Measurements from ENCODE around the gene LCTL. TPM values are rescaled to one million over a fixed set of nuclear protein-coding genes. Genes with fewer than 3 reads are reported as not detected.

LCTL gene
- total and polyA plus RNA-seq, 8 donors, result not detected

DNA sequence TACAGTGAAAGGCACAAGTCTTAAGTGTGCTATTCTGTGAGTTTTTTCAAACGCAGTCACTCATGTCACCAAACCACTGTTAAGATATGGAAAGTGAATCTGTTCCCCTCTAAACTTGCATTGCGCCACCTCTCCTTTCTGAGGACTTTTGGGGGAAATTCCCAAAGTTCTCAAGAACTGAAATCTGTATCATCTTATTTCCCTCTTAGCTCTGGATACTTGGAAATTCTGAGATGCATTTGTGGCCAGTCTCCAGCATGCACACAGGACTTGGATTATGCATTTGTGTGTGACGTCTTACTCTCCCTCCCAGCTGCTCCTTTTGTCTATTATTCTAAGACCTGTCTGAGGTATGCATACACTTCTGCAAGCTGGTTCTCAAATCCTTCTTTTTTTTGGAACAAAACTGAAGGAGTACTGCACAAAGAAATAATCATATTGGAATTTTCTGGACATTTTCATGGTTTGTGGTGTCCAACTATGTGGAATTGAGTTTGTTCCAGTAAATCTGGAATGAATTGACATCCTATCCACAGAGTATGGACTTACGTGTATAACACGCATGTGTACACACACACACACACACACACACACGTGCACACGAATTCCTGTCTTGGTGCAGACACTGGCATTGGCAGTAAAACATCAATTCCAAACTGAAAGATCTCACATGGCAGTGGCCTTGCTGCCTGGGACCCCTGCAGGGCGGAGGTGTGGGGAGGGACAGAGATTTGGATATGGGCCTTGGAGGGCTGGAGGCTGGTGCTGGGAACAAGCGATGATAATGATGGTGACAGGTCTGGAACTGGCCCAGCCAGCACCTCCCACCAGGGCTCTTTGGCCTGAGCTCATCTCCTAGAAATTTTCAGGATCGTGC lies 8.2 kb upstream of the LCTL start:
- TF ChIP-seq, protein P1, sequence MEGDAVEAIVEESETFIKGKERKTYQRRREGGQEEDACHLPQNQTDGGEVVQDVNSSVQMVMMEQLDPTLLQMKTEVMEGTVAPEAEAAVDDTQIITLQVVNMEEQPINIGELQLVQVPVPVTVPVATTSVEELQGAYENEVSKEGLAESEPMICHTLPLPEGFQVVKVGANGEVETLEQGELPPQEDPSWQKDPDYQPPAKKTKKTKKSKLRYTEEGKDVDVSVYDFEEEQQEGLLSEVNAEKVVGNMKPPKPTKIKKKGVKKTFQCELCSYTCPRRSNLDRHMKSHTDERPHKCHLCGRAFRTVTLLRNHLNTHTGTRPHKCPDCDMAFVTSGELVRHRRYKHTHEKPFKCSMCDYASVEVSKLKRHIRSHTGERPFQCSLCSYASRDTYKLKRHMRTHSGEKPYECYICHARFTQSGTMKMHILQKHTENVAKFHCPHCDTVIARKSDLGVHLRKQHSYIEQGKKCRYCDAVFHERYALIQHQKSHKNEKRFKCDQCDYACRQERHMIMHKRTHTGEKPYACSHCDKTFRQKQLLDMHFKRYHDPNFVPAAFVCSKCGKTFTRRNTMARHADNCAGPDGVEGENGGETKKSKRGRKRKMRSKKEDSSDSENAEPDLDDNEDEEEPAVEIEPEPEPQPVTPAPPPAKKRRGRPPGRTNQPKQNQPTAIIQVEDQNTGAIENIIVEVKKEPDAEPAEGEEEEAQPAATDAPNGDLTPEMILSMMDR (IDR thresholded peaks at IDR 0.05), result no peak
- intact Hi-C loops (cut with DNase I), result no loop called here
- H3K4me3 ChIP-seq, result no peak overlapping the region
- DNase-seq, result peak in 1 of 6 donors; percentile 5
- 73 to 75% methylated on average over 10 of the region's 10 CpGs for WGBS, 2 donors
- H3K4me1 ChIP-seq, result no peaks in the 10 kb centered on the region
- no peaks in the 10 kb centered on the region for H3K36me3 ChIP-seq
- ATAC-seq, result no peak
- FAIRE-seq, result no peak
- no peaks in the 10 kb centered on the region for H3K9me3 ChIP-seq
- H3K27me3 ChIP-seq, result no peaks in the 10 kb centered on the region
- H3K27ac ChIP-seq, result no peak overlapping the region

DNA sequence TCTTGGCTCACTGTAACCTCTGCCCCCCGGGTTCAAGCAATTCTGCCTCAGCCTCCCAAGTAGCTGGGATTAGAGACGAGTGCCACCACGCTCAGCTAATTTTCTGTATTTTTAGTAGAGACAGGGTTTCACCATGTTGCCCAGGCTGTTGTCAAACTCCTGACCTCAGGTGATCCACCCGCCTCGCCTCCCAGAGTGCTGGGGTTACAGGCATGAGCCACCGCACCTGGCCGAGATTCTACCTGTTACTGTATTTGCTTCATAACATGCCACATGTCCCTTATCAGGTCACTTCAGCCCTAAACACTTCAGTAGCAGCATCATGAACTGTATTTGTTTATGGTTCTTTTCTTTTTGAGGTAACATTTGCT lies 7.5 kb upstream of the LCTL start:
- no peak overlapping the region for H3K27ac ChIP-seq
- TF ChIP-seq, protein P1 (IDR thresholded peaks at IDR 0.05), result no peak
- no peak for FAIRE-seq
- intact Hi-C loops (cut with DNase I), result no loop called here
- H3K4me1 ChIP-seq, result no peaks in the 10 kb centered on the region
- 85 to 94% methylated on average over 7 of the region's 7 CpGs for WGBS, 2 donors
- no peaks in the 10 kb centered on the region for H3K9me3 ChIP-seq
- no peaks in the 10 kb centered on the region for H3K27me3 ChIP-seq
- ATAC-seq, result no peak
- peak in 1 of 6 donors; percentile 30 for DNase-seq
- no peaks in the 10 kb centered on the region for H3K36me3 ChIP-seq
- H3K4me3 ChIP-seq, result no peak overlapping the region

DNA sequence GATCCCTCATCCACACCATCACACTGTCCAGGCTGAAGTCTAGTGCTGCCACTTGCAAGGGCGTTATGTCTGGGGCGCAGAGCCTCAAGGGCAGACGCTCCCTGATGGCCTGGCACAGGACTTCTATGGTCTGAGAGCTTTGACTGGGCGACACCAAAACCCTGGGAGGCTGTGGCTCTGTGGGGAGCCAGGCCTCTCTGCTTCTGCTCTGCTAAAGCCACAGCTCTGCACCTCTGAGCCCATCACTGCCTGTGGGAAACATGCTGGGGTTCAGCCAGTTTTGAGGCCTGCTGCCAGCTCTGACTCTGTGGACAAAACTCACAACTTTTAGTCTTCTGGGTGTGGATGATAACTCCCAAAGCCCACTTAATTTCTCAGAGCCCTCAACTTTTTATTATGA lies 6.3 kb upstream of the LCTL start:
- Histone ChIP-seq H3K36me3 (no peaks in the 10 kb centered on the region), H3K27ac (no peak overlapping the region), H3K4me3 (no peak overlapping the region), H3K4me1 (no peaks in the 10 kb centered on the region), H3K27me3 (no peaks in the 10 kb centered on the region), H3K9me3 (no peaks in the 10 kb centered on the region)
- DNase-seq (peak in 1 of 6 donors; percentile 19), ATAC-seq (no peak), FAIRE-seq (no peak)
- TF ChIP-seq, protein P1 (IDR thresholded peaks at IDR 0.05), result no peak
- WGBS, 2 donors, result 91 to 94% methylated on average over 4 of the region's 4 CpGs
- intact Hi-C loops (cut with DNase I), result no loop called here

DNA sequence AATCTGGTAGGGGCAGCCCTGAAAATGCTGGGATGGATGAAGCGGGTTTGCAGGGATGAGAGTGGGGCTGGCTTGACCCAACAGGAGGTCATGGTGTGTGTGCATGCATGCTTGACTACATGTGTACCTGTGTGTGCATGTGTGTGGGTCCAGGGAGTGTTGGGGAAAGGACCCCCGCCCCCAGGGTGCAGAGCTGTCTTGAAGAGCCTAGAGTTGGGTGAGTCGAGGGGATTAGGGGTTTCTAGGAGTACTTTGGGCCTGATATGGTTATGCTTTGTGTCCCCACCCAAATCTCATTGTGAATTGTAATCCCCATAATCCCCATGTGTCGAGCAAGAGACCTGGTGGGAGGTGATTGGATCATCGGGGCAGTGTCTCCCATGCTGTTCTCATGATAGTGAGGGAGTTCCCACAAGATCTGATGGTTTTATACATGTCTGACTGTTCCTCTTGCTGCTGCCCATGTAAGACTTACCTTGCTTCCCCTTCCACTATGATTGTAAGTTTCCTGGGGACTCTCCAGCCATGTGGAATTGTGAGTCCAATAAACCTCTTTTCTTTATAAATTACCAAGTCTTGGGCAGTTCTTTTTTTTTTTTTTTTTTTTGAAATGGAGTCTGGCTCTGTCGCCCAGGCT lies 5.2 kb upstream of the LCTL start:
- Histone ChIP-seq H3K27ac (no peak overlapping the region), H3K36me3 (no peaks in the 10 kb centered on the region), H3K9me3 (no peaks in the 10 kb centered on the region), H3K4me3 (no peak overlapping the region), H3K4me1 (no peaks in the 10 kb centered on the region), H3K27me3 (no peaks in the 10 kb centered on the region)
- TF ChIP-seq, protein P1 (IDR thresholded peaks at IDR 0.05), result no peak
- FAIRE-seq (no peak), ATAC-seq (no peak), DNase-seq (peak in 1 of 6 donors; percentile 37)
- 73 to 80% methylated on average over 6 of the region's 6 CpGs for WGBS, 2 donors
- intact Hi-C loops (cut with DNase I), result no loop called here

DNA sequence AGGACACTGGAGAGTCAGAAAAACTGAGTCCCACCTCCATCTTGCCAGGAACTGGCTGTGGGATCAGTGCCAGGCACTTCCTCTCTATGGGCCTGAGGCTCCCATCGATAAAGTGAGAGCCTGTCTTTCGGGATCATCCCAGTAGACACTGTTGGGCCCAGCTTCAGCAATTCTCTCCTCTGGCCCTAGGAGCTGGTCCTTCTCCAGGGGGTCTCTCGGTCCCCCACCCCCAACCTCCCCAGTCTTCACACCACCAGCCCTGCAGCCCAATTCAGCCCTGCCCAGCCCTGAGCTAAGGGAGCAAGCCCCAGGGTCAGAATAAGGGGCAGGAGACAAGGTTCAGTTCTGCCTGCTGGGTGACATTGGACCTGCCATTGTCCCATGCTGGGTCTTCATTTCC lies 4.5 kb upstream of the LCTL start:
- H3K9me3 ChIP-seq, result no peaks in the 10 kb centered on the region
- no peaks in the 10 kb centered on the region for H3K36me3 ChIP-seq
- 74 to 81% methylated on average over 3 of the region's 3 CpGs for WGBS, 2 donors
- TF ChIP-seq, protein P1 (IDR thresholded peaks at IDR 0.05), result no peak
- H3K27me3 ChIP-seq, result no peaks in the 10 kb centered on the region
- H3K27ac ChIP-seq, result no peak overlapping the region
- H3K4me1 ChIP-seq, result no peaks in the 10 kb centered on the region
- FAIRE-seq (no peak), ATAC-seq (no peak), DNase-seq (peak in 1 of 6 donors; percentile 24)
- intact Hi-C loops (cut with DNase I), result no loop called here
- no peak overlapping the region for H3K4me3 ChIP-seq
